AG04449 (cell line): ENCODE results near the gene MED8.

Experiments used
- CTCF ChIA-PET: fragments of 350-600 bp; formaldehyde crosslinking; extraction: SDS; loops from one replicate; lab custom pipeline; 2021; ENCODE audit warnings: antibody characterized with exemption; lab: Yijun Ruan, JAX
- POLR2A ChIA-PET: fragments of 400-600, 350-600 bp; formaldehyde crosslinking; extraction: SDS; loops from one replicate; lab custom pipeline; 2020; ENCODE audit warnings: antibody characterized with exemption, inconsistent platforms; lab: Yijun Ruan, JAX
- DNase-seq: peaks from one replicate; pipeline ENCODE4 v3.0.0-alpha.2; 2010; ENCODE audit warnings: low read depth, low spot score
- H3K4me3 ChIP-seq: 2 replicates; pipeline ENCODE4 v1.5.1; 2011; ENCODE audit warnings: low read depth, mild to moderate bottlenecking, control low read depth, low read length
- CTCF ChIP-seq: IDR thresholded peaks from one replicate; pipeline ENCODE4 v1.5.1; 2011; ENCODE audit warnings: mild to moderate bottlenecking, moderate library complexity, low read length, control low read depth, inconsistent platforms; ENCODE audit not compliant: insufficient read depth; ENCODE audit errors: missing control alignments

The MED8 gene

GRCh38 chr1:43358121-43358745, 31.4 kb downstream of the MED8 start:
- peak overlapping the region; percentile 74 for H3K4me3 ChIP-seq
- DNase-seq, result no peak
- CTCF ChIA-PET, result interaction anchor here (0.7 to 2.8 kb wide), 12 partner anchors 10 to 132 kb away, joined by 3 to 24 read pairs (median 6); partner anchors contain the start of genes ELOVL1, MED8 and SZT2
- peak; percentile 29 for TF ChIP-seq CTCF
- POLR2A ChIA-PET, result interaction anchor here (0.6 to 1.6 kb wide), 7 partner anchors 8 to 96 kb away, joined by 3 to 18 read pairs (median 3); partner anchors contain the start of genes ELOVL1 and HYI

GRCh38 chr1:43357251-43357650, 32.3 kb downstream of the MED8 start:
- TF ChIP-seq CTCF, result no peak
- POLR2A ChIA-PET, result no interaction called here
- CTCF ChIA-PET, result interaction anchor here (1.4 to 2.8 kb wide), 4 partner anchors 9 to 131 kb away, joined by 6 to 24 read pairs (median 8); no protein-coding TSS in a partner anchor
- no peak overlapping the region for H3K4me3 ChIP-seq
- no peak for DNase-seq

- CTCF ChIA-PET, result interaction anchor here (0.7 to 2.3 kb wide), 2 partner anchors 116 to 128 kb away, joined by 3 to 7 read pairs; no protein-coding TSS in a partner anchor
- H3K4me3 ChIP-seq, result no peak overlapping the region
- DNase-seq, result no peak
- POLR2A ChIA-PET, result no interaction called here
- no peak for TF ChIP-seq CTCF
Observed at GRCh38 chr1:43354936-43355335, 34.7 kb downstream of the MED8 start.

- POLR2A ChIA-PET, result no interaction called here
- CTCF ChIA-PET, result interaction anchor here (0.6 to 2.3 kb wide), 4 partner anchors 9 to 133 kb away, joined by 3 to 7 read pairs (median 4); no protein-coding TSS in a partner anchor
- H3K4me3 ChIP-seq, result no peak overlapping the region
- no peak for DNase-seq
- no peak for TF ChIP-seq CTCF
Observed at GRCh38 chr1:43354471-43354870, 35.1 kb downstream of the MED8 start.

GRCh38 chr1:43352881-43353280, 36.7 kb downstream of the MED8 start:
- POLR2A ChIA-PET, result no interaction called here

More at GRCh38 chr1:43352881-43353280, 36.7 kb downstream of the MED8 start:
- TF ChIP-seq CTCF, result no peak
- no peak overlapping the region for H3K4me3 ChIP-seq
- CTCF ChIA-PET, result interaction anchor here (0.8 to 1.4 kb wide), 2 partner anchors 13 to 126 kb away, joined by 3 read pairs; no protein-coding TSS in a partner anchor
- no peak for DNase-seq
